Activated CD8-positive, alpha-beta memory T cell treated with anti-CD3 and anti-CD28 coated beads for 36 hours (primary cell): Measurements from ENCODE around the gene NACA2. TPM values are rescaled to one million over a fixed set of nuclear protein-coding genes. Genes with fewer than 3 reads are reported as not detected.
"Not testable (repeated sequence)": the region's sequence is repeated elsewhere in the genome, so short reads cannot be mapped to it uniquely, and the experiment has no call there.

ENCODE experiments used
- CTCF ChIA-PET: fragments of 350-600 bp; sonication (Branson Sonifier 250); formaldehyde crosslinking; loops from one replicate; lab custom pipeline; 2021; ENCODE audit warnings: antibody characterized with exemption; lab: Charles Lee
- POLR2A ChIA-PET: fragments of 350-600 bp; sonication (Branson Sonifier 250); formaldehyde crosslinking; loops from one replicate; lab custom pipeline; 2021; ENCODE audit warnings: antibody characterized with exemption; lab: Charles Lee
- total RNA-seq, 2 experiments: library from RNA; stranded (reverse); gene quantifications; one replicate each; pipeline ENCODE4 v1.2.3, GENCODE V29; 2021

The NACA2 gene
- total RNA-seq, 2 experiments from 2014 or later = not detected

- ChIA-PET CTCF (interaction anchor here (0.5 kb wide), 1 partner anchor 47 kb away, joined by 3 read pairs; no protein-coding TSS in a partner anchor), POLR2A (no interaction called here)
Observed at GRCh38 chr17:61565213-61565612, 25.8 kb downstream of the NACA2 start.

GRCh38 chr17:61562287-61562686 is 28.7 kb downstream of the NACA2 start:
- ChIA-PET POLR2A (no interaction called here), CTCF (no interaction called here)

- ChIA-PET CTCF (no interaction called here), POLR2A (no interaction called here)
Observed at GRCh38 chr17:61561354-61561753, 29.7 kb downstream of the NACA2 start.

- POLR2A ChIA-PET = no interaction called here
Observed at GRCh38 chr17:61560071-61560470, 30.9 kb downstream of the NACA2 start.

GRCh38 chr17:61556224-61557188 is 34.5 kb downstream of the NACA2 start:
- POLR2A ChIA-PET = no interaction called here
- CTCF ChIA-PET = no interaction called here

More at GRCh38 chr17:61560071-61560470, 30.9 kb downstream of the NACA2 start:
- CTCF ChIA-PET = interaction anchor here (0.7 to 0.9 kb wide), 2 partner anchors 148 to 575 kb away, joined by 3 to 6 read pairs; no protein-coding TSS in a partner anchor

GRCh38 chr17:61555127-61555566 is 35.9 kb downstream of the NACA2 start:
- CTCF ChIA-PET = no interaction called here
- POLR2A ChIA-PET = no interaction called here

- CTCF ChIA-PET = interaction anchor here (0.6 kb wide), 1 partner anchor 11 kb away, joined by 3 read pairs; no protein-coding TSS in a partner anchor
- POLR2A ChIA-PET = no interaction called here
Observed at GRCh38 chr17:61554209-61554608, 36.8 kb downstream of the NACA2 start.

GRCh38 chr17:61552560-61552959 is 38.5 kb downstream of the NACA2 start:
- CTCF ChIA-PET = interaction anchor here (1.1 kb wide), 1 partner anchor 140 kb away, joined by 4 read pairs; no protein-coding TSS in a partner anchor
- POLR2A ChIA-PET = not testable (repeated sequence)

- ChIA-PET POLR2A (no interaction called here), CTCF (interaction anchor here (0.9 to 1.2 kb wide), 2 partner anchors 138 to 139 kb away, joined by 4 read pairs; no protein-coding TSS in a partner anchor)
Observed at GRCh38 chr17:61551255-61551742, 39.7 kb downstream of the NACA2 start.

- ChIA-PET CTCF (no interaction called here), POLR2A (no interaction called here)
Observed at GRCh38 chr17:61547113-61547512, 43.9 kb downstream of the NACA2 start.

GRCh38 chr17:61545335-61545938 is 45.6 kb downstream of the NACA2 start:
- POLR2A ChIA-PET = no interaction called here
- CTCF ChIA-PET = no interaction called here

- ChIA-PET POLR2A (no interaction called here), CTCF (no interaction called here)
Observed at GRCh38 chr17:61543786-61544415, 47.1 kb downstream of the NACA2 start.

GRCh38 chr17:61542027-61542426 is 49.0 kb downstream of the NACA2 start:
- ChIA-PET POLR2A (no interaction called here), CTCF (no interaction called here)

- ChIA-PET POLR2A (no interaction called here), CTCF (interaction anchor here (0.6 kb wide), 1 partner anchor 1399 kb away, joined by 5 read pairs; no protein-coding TSS in a partner anchor)
Observed at GRCh38 chr17:61540874-61541273, 50.1 kb downstream of the NACA2 start.

Other genes starting within 250 kb of the NACA2 start
- gene TBX2, start 191.4 kb downstream of the NACA2 start, total RNA-seq = not detected
- gene TBX4, start 138.8 kb downstream of the NACA2 start, total RNA-seq = not detected